BLaER1 treated with 17β-estradiol and CSF1 and Interleukin-3, amounts not matched to agents 10 nM and 100 nM (cell line): Measurements from ENCODE around the gene ITPA.

Experiments
- H3K27ac ChIP-seq, 11 experiments: shearing (Covaris generic); formaldehyde crosslinking; 2 replicates each; pipeline ENCODE4 v1.8.1; 2022
- H3K27me3 ChIP-seq, 11 experiments: shearing (Covaris generic); formaldehyde crosslinking; 2 replicates each; pipeline ENCODE4 v1.8.1; 2022
- H3K36me3 ChIP-seq, 11 experiments: shearing (Covaris generic); formaldehyde crosslinking; 2 replicates each; pipeline ENCODE4 v1.8.1; 2022
- H3K4me1 ChIP-seq, 10 experiments: shearing (Covaris generic); formaldehyde crosslinking; 2 replicates each; pipeline ENCODE4 v1.8.1; 2022
- H3K4me2 ChIP-seq, 11 experiments: shearing (Covaris generic); formaldehyde crosslinking; 2 replicates each; pipeline ENCODE4 v1.8.1; 2022
- H3K4me3 ChIP-seq, 10 experiments: shearing (Covaris generic); formaldehyde crosslinking; 2 replicates each; pipeline ENCODE4 v1.8.1; 2022
- H3K9ac ChIP-seq, 11 experiments: shearing (Covaris generic); formaldehyde crosslinking; 2 replicates each; pipeline ENCODE4 v1.8.1; 2022
- H3K9me3 ChIP-seq, 11 experiments: shearing (Covaris generic); formaldehyde crosslinking; replicated peaks in 1 of 11; 2 replicates each; pipeline ENCODE4 v1.8.1; 2022
- H4K20me1 ChIP-seq, 11 experiments: shearing (Covaris generic); formaldehyde crosslinking; 2 replicates each; pipeline ENCODE4 v1.8.1; 2022
- Cebpa-rat ChIP-seq, 11 experiments: shearing (Covaris generic); IDR thresholded peaks; 2 replicates each; pipeline ENCODE4 v1.8.1; 2022

ITPA gene

GRCh38 chr20:3165473-3166337 lies 43.6 kb upstream of the ITPA start:
- peaks cover 0 to 29% (median 19%) of the 10 kb centered on the region in 10 experiments; a peak in 15 of 20 replicates for H3K4me1 ChIP-seq
- H3K9me3 ChIP-seq: no peaks in the 10 kb centered on the region
- no peak overlapping the region for H3K9ac ChIP-seq
- H4K20me1 ChIP-seq: peaks cover 0 to 14% (median 0%) of the 10 kb centered on the region in 11 experiments; a peak in 4 of 22 replicates
- no peak for TF ChIP-seq Cebpa-rat (IDR thresholded peaks at IDR 0.05)
- no peak overlapping the region for H3K27ac ChIP-seq
- H3K4me2 ChIP-seq: no peak overlapping the region
- no peaks in the 10 kb centered on the region for H3K36me3 ChIP-seq
- no peak overlapping the region for H3K4me3 ChIP-seq
- peaks cover 33 to 46% (median 42%) of the 10 kb centered on the region in 11 experiments for H3K27me3 ChIP-seq

GRCh38 chr20:3166338-3166912 lies 42.9 kb upstream of the ITPA start:
- H3K4me3 ChIP-seq: no peak overlapping the region
- H4K20me1 ChIP-seq: peaks cover 0 to 17% (median 0%) of the 10 kb centered on the region in 11 experiments; a peak in 5 of 22 replicates
- no peak for TF ChIP-seq Cebpa-rat (IDR thresholded peaks at IDR 0.05)
- peaks cover 39 to 53% (median 49%) of the 10 kb centered on the region in 11 experiments for H3K27me3 ChIP-seq
- peaks cover 0 to 24% (median 19%) of the 10 kb centered on the region in 10 experiments; a peak in 15 of 20 replicates for H3K4me1 ChIP-seq
- no peaks in the 10 kb centered on the region for H3K36me3 ChIP-seq
- H3K27ac ChIP-seq: no peak overlapping the region
- H3K4me2 ChIP-seq: no peak overlapping the region
- no peaks in the 10 kb centered on the region for H3K9me3 ChIP-seq
- H3K9ac ChIP-seq: no peak overlapping the region

GRCh38 chr20:3166913-3167342 lies 42.4 kb upstream of the ITPA start:
- no peak overlapping the region for H3K4me2 ChIP-seq
- H3K36me3 ChIP-seq: no peaks in the 10 kb centered on the region
- H3K9ac ChIP-seq: no peak overlapping the region

GRCh38 chr20:3167738-3168078 lies 41.6 kb upstream of the ITPA start:
- H3K9ac ChIP-seq: no peak overlapping the region

More at GRCh38 chr20:3166913-3167342, 42.4 kb upstream of the ITPA start:
- Histone ChIP-seq H3K27me3 (peaks cover 44 to 58% (median 53%) of the 10 kb centered on the region in 11 experiments), H3K4me1 (peaks cover 0 to 19% (median 16%) of the 10 kb centered on the region in 10 experiments; a peak in 15 of 20 replicates), H4K20me1 (peaks cover 0 to 22% (median 0%) of the 10 kb centered on the region in 11 experiments; a peak in 8 of 22 replicates), H3K27ac (no peak overlapping the region), H3K9me3 (no peaks in the 10 kb centered on the region), H3K4me3 (no peak overlapping the region)
- TF ChIP-seq Cebpa-rat (IDR thresholded peaks at IDR 0.05): no peak

GRCh38 chr20:3168079-3168828 lies 41.0 kb upstream of the ITPA start:
- no peak overlapping the region for H3K4me3 ChIP-seq

More at GRCh38 chr20:3167738-3168078, 41.6 kb upstream of the ITPA start:
- Histone ChIP-seq H3K27ac (no peak overlapping the region), H3K4me1 (peaks cover 0 to 15% (median 10%) of the 10 kb centered on the region in 10 experiments; a peak in 14 of 20 replicates), H3K4me2 (no peak overlapping the region), H4K20me1 (peaks cover 0 to 29% (median 7%) of the 10 kb centered on the region in 11 experiments; a peak in 10 of 22 replicates), H3K36me3 (no peaks in the 10 kb centered on the region), H3K27me3 (peaks cover 46 to 66% (median 61%) of the 10 kb centered on the region in 11 experiments), H3K4me3 (no peak overlapping the region), H3K9me3 (no peaks in the 10 kb centered on the region)
- no peak for TF ChIP-seq Cebpa-rat (IDR thresholded peaks at IDR 0.05)

GRCh38 chr20:3168829-3169590 lies 40.3 kb upstream of the ITPA start:
- Histone ChIP-seq H3K4me2 (no peak overlapping the region), H3K36me3 (no peaks in the 10 kb centered on the region), H3K4me1 (peaks cover 0 to 11% (median 9%) of the 10 kb centered on the region in 10 experiments; a peak in 14 of 20 replicates), H3K9ac (no peak overlapping the region), H3K9me3 (no peaks in the 10 kb centered on the region), H3K27me3 (peaks cover 52 to 74% (median 67%) of the 10 kb centered on the region in 11 experiments), H3K27ac (no peak overlapping the region), H3K4me3 (no peak overlapping the region), H4K20me1 (peaks cover 0 to 32% (median 9%) of the 10 kb centered on the region in 11 experiments; a peak in 11 of 22 replicates)
- TF ChIP-seq Cebpa-rat (IDR thresholded peaks at IDR 0.05): no peak

More at GRCh38 chr20:3168079-3168828, 41.0 kb upstream of the ITPA start:
- peaks cover 0 to 10% (median 5%) of the 10 kb centered on the region in 10 experiments; a peak in 13 of 20 replicates for H3K4me1 ChIP-seq
- H3K36me3 ChIP-seq: no peaks in the 10 kb centered on the region
- peaks cover 46 to 67% (median 61%) of the 10 kb centered on the region in 11 experiments for H3K27me3 ChIP-seq
- H3K4me2 ChIP-seq: no peak overlapping the region
- no peak overlapping the region for H3K27ac ChIP-seq
- H3K9ac ChIP-seq: no peak overlapping the region
- peaks cover 0 to 29% (median 7%) of the 10 kb centered on the region in 11 experiments; a peak in 10 of 22 replicates for H4K20me1 ChIP-seq
- TF ChIP-seq Cebpa-rat (IDR thresholded peaks at IDR 0.05): no peak
- H3K9me3 ChIP-seq: no peaks in the 10 kb centered on the region

- no peaks in the 10 kb centered on the region for H3K36me3 ChIP-seq
- no peak overlapping the region for H3K4me3 ChIP-seq
- H3K9me3 ChIP-seq: no peaks in the 10 kb centered on the region
- no peak overlapping the region for H3K4me2 ChIP-seq
- peaks cover 0 to 15% (median 11%) of the 10 kb centered on the region in 10 experiments; a peak in 14 of 20 replicates for H3K4me1 ChIP-seq
- peaks cover 0 to 46% (median 18%) of the 10 kb centered on the region in 11 experiments; a peak in 11 of 22 replicates for H4K20me1 ChIP-seq
- TF ChIP-seq Cebpa-rat (IDR thresholded peaks at IDR 0.05): no peak
- no peak overlapping the region for H3K9ac ChIP-seq
- H3K27me3 ChIP-seq: peaks cover 76 to 99% (median 90%) of the 10 kb centered on the region in 11 experiments
- H3K27ac ChIP-seq: no peak overlapping the region
Observed at GRCh38 chr20:3171391-3172125, 37.7 kb upstream of the ITPA start.
